DOHH2 (cell line): ENCODE measurements around the gene ZNF786.

Experiments used
- CTCF ChIP-seq: fragments of 200-600 bp; sonication (generic); IDR thresholded peaks from one replicate; pipeline ENCODE4 v1.5.1; 2014; ENCODE audit warnings: antibody characterized with exemption, mild to moderate bottlenecking, low read depth, low read length; ENCODE audit not compliant: poor library complexity, severe bottlenecking
- EZH2phosphoT487 ChIP-seq: fragments of 200-600 bp; sonication (generic); IDR thresholded peaks from 2 replicates; pipeline ENCODE4 v1.6.1; 2017; ENCODE audit warnings: borderline replicate concordance, mild to moderate bottlenecking, antibody characterized with exemption, low read length, moderate library complexity, mixed read lengths

- TF ChIP-seq CTCF: no peak
- TF ChIP-seq EZH2phosphoT487: no peak
These were observed 67.7 kb downstream of the ZNF786 start for GRCh38 chr7:149022756-149023360.
